Measurements from ENCODE around the gene PRUNE2. TPM values are rescaled to one million over a fixed set of nuclear protein-coding genes. Genes with fewer than 3 reads are reported as not detected.

The PRUNE2 gene
- polyA plus RNA-seq, 1 experiment, result 0.78 TPM

GRCh38 chr9:76818271-76818670, 87.6 kb downstream of the PRUNE2 start:
- no peaks in the 10 kb centered on the region for H3K36me3 ChIP-seq (ENCODE audit: control insufficient read depth, insufficient read depth, low read length)
- DNase-seq (ENCODE audit: low read depth), result peak; percentile 86
- no peak overlapping the region for H3K4me3 ChIP-seq (ENCODE audit: low read depth, low read length)
- TF ChIP-seq CTCF (IDR thresholded peaks at IDR 0.05; ENCODE audit: insufficient read depth, low read depth, low read length), result no peak
- no peaks in the 10 kb centered on the region for H3K27me3 ChIP-seq (ENCODE audit: control insufficient read depth, insufficient read depth, low read length)
- ChIA-PET CTCF (interaction anchor here (1.0 to 1.1 kb wide), 2 partner anchors 8 to 169 kb away, joined by 4 read pairs; no protein-coding TSS in a partner anchor), POLR2A (no interaction called here)

- ChIA-PET CTCF (interaction anchor here (0.8 to 1.4 kb wide), 3 partner anchors 7 to 169 kb away, joined by 3 to 4 read pairs (median 4); no protein-coding TSS in a partner anchor), POLR2A (no interaction called here)
- no peak for TF ChIP-seq CTCF (IDR thresholded peaks at IDR 0.05; ENCODE audit: insufficient read depth, low read depth, low read length)
- H3K27me3 ChIP-seq (ENCODE audit: control insufficient read depth, insufficient read depth, low read length), result no peaks in the 10 kb centered on the region
- H3K4me3 ChIP-seq (ENCODE audit: low read depth, low read length), result no peak overlapping the region
- H3K36me3 ChIP-seq (ENCODE audit: control insufficient read depth, insufficient read depth, low read length), result no peaks in the 10 kb centered on the region
- peak; percentile 43 for DNase-seq (ENCODE audit: low read depth)
Measured at GRCh38 chr9:76817489-76817888, 88.4 kb downstream of the PRUNE2 start.

- ChIA-PET CTCF (interaction anchor here (0.7 to 9.9 kb wide), 6 partner anchors 154 to 340 kb away, joined by 3 to 159 read pairs (median 4); no protein-coding TSS in a partner anchor), POLR2A (no interaction called here)
- DNase-seq (ENCODE audit: low read depth), result no peak
- Histone ChIP-seq H3K36me3 (ENCODE audit: control insufficient read depth, insufficient read depth, low read length) (no peaks in the 10 kb centered on the region), H3K4me3 (ENCODE audit: low read depth, low read length) (no peak overlapping the region), H3K27me3 (ENCODE audit: control insufficient read depth, insufficient read depth, low read length) (no peaks in the 10 kb centered on the region)
- TF ChIP-seq CTCF (IDR thresholded peaks at IDR 0.05; ENCODE audit: insufficient read depth, low read depth, low read length), result no peak
Measured at GRCh38 chr9:76812591-76812990, 93.3 kb downstream of the PRUNE2 start.

GRCh38 chr9:76810377-76810957, 95.4 kb downstream of the PRUNE2 start:
- H3K27me3 ChIP-seq (ENCODE audit: control insufficient read depth, insufficient read depth, low read length), result no peaks in the 10 kb centered on the region
- peak; percentile 83 for TF ChIP-seq CTCF (IDR thresholded peaks at IDR 0.05; ENCODE audit: insufficient read depth, low read depth, low read length)
- no peak overlapping the region for H3K4me3 ChIP-seq (ENCODE audit: low read depth, low read length)
- no peaks in the 10 kb centered on the region for H3K36me3 ChIP-seq (ENCODE audit: control insufficient read depth, insufficient read depth, low read length)
- CTCF ChIA-PET, result interaction anchor here (0.6 to 9.9 kb wide), 25 partner anchors 8 to 353 kb away, joined by 3 to 159 read pairs (median 4); no protein-coding TSS in a partner anchor
- POLR2A ChIA-PET, result no interaction called here
- no peak for DNase-seq (ENCODE audit: low read depth)

- no peak overlapping the region for H3K4me3 ChIP-seq (ENCODE audit: low read depth, low read length)
- TF ChIP-seq CTCF (IDR thresholded peaks at IDR 0.05; ENCODE audit: insufficient read depth, low read depth, low read length), result no peak
- H3K27me3 ChIP-seq (ENCODE audit: control insufficient read depth, insufficient read depth, low read length), result no peaks in the 10 kb centered on the region
- DNase-seq (ENCODE audit: low read depth), result no peak
- ChIA-PET POLR2A (no interaction called here), CTCF (interaction anchor here (0.9 to 9.9 kb wide), 6 partner anchors 23 to 343 kb away, joined by 3 to 159 read pairs (median 18); no protein-coding TSS in a partner anchor)
- H3K36me3 ChIP-seq (ENCODE audit: control insufficient read depth, insufficient read depth, low read length), result no peaks in the 10 kb centered on the region
Measured at GRCh38 chr9:76808636-76809035, 97.3 kb downstream of the PRUNE2 start.
